Measurements from ENCODE around the gene KCTD12.
A peak's percentile ranks its signal among the peaks of the same experiment; 100 is the strongest.
"Not testable (repeated sequence)": the region's sequence is repeated elsewhere in the genome, so short reads cannot be mapped to it uniquely, and the experiment has no call there.

The KCTD12 gene

GRCh38 chr13:76886292-76887075, at the start of gene KCTD12:
KCTD12 (minus strand) TSS chr13:76886405; CDS start chr13:76886148, 257 bp downstream.
- peak; percentile 75 for DNase-seq

- no peak for DNase-seq
Measured at GRCh38 chr13:76934671-76935070, 48.5 kb upstream of the KCTD12 start.

GRCh38 chr13:76932076-76932475, 45.9 kb upstream of the KCTD12 start:
- DNase-seq: no peak

- DNase-seq: no peak
Measured at GRCh38 chr13:76929851-76930374, 43.7 kb upstream of the KCTD12 start.

- DNase-seq: no peak
Measured at GRCh38 chr13:76929320-76929719, 43.1 kb upstream of the KCTD12 start.

- DNase-seq: no peak
Measured at GRCh38 chr13:76928456-76928855, 42.3 kb upstream of the KCTD12 start.

- DNase-seq: no peak
Measured at GRCh38 chr13:76927955-76928354, 41.8 kb upstream of the KCTD12 start.

- no peak for DNase-seq
Measured at GRCh38 chr13:76925115-76925514, 38.9 kb upstream of the KCTD12 start.

GRCh38 chr13:76921516-76921915, 35.3 kb upstream of the KCTD12 start:
- DNase-seq: no peak

GRCh38 chr13:76917755-76918481, 31.7 kb upstream of the KCTD12 start:
- not testable (repeated sequence) for DNase-seq

GRCh38 chr13:76917095-76917494, 30.9 kb upstream of the KCTD12 start:
- no peak for DNase-seq

- DNase-seq: no peak
Measured at GRCh38 chr13:76913898-76914297, 27.7 kb upstream of the KCTD12 start.

- DNase-seq: no peak
Measured at GRCh38 chr13:76912476-76912875, 26.3 kb upstream of the KCTD12 start.

- no peak for DNase-seq
Measured at GRCh38 chr13:76904507-76904906, 18.3 kb upstream of the KCTD12 start.

- DNase-seq: peak; percentile 77
Measured at GRCh38 chr13:76903544-76904162, 17.4 kb upstream of the KCTD12 start.

- DNase-seq: not testable (repeated sequence)
Measured at GRCh38 chr13:76899066-76899465, 12.9 kb upstream of the KCTD12 start.

- DNase-seq: not testable (repeated sequence)
Measured at GRCh38 chr13:76897171-76897570, 11.0 kb upstream of the KCTD12 start.

- no peak for DNase-seq
Measured at GRCh38 chr13:76894401-76895110, 8.4 kb upstream of the KCTD12 start.

GRCh38 chr13:76892488-76892887, 6.3 kb upstream of the KCTD12 start:
- no peak for DNase-seq

GRCh38 chr13:76890021-76890420, 3.8 kb upstream of the KCTD12 start:
- DNase-seq: no peak

- DNase-seq: no peak
Measured at GRCh38 chr13:76889254-76889653, 3.0 kb upstream of the KCTD12 start.

GRCh38 chr13:76888421-76888820, 2.2 kb upstream of the KCTD12 start:
- DNase-seq: no peak

- no peak for DNase-seq
Measured at GRCh38 chr13:76887076-76887563, 915 bp upstream of the KCTD12 start.

Data from CD4-positive, alpha-beta T cell treated with Interleukin-17A for 1 hour (primary cell).